Mesendoderm (in vitro differentiated cells): ENCODE results near the gene JPH3.
A peak's percentile ranks its signal among the peaks of the same experiment; 100 is the strongest.

Source experiments
- DNase-seq: peaks from one replicate; pipeline ENCODE4 v3.0.0; 2013
- H2AK5ac ChIP-seq: 2 replicates; pipeline ENCODE4 v1.6.1; 2013; ENCODE audit warnings: low read length, inconsistent platforms
- H2BK120ac ChIP-seq: 2 replicates; pipeline ENCODE4 v1.6.1; 2013; ENCODE audit warnings: low read depth, mild to moderate bottlenecking, low read length, moderate library complexity, mixed read lengths
- H2BK15ac ChIP-seq: replicated peaks from 2 replicates; pipeline ENCODE4 v1.6.1; 2013; ENCODE audit warnings: low read depth, mild to moderate bottlenecking, moderate library complexity
- H2BK5ac ChIP-seq: 2 replicates; pipeline ENCODE4 v1.6.1; 2013; ENCODE audit warnings: low read length, inconsistent platforms
- H3K18ac ChIP-seq: 2 replicates; pipeline ENCODE4 v1.6.1; 2013; ENCODE audit warnings: mild to moderate bottlenecking, low read length, mixed read lengths
- H3K23ac ChIP-seq: one replicate; pipeline ENCODE4 v1.6.1; 2013; ENCODE audit warnings: low read length
- H3K27ac ChIP-seq: 2 replicates; pipeline ENCODE4 v1.5.1; 2013; ENCODE audit warnings: low read depth, mild to moderate bottlenecking, inconsistent platforms, low read length, moderate library complexity
- H3K27me3 ChIP-seq: 2 replicates; pipeline ENCODE4 v1.6.1; 2013; ENCODE audit warnings: low read length, control low read depth, mild to moderate bottlenecking, inconsistent platforms; ENCODE audit not compliant: insufficient read depth, poor library complexity
- H3K36me3 ChIP-seq: 2 replicates; pipeline ENCODE4 v1.6.1; 2013; ENCODE audit warnings: low read length, inconsistent platforms; ENCODE audit not compliant: control insufficient read depth, insufficient read depth
- H3K4ac ChIP-seq: one replicate; pipeline ENCODE4 v1.6.1; 2013; ENCODE audit warnings: low read depth, mild to moderate bottlenecking, low read length, moderate library complexity
- H3K4me1 ChIP-seq: 2 replicates; pipeline ENCODE4 v1.6.1; 2013; ENCODE audit warnings: low read depth, low read length, inconsistent platforms; ENCODE audit not compliant: control insufficient read depth
- H3K4me2 ChIP-seq: 2 replicates; pipeline ENCODE4 v1.6.1; 2013; ENCODE audit warnings: low read length
- H3K4me3 ChIP-seq: 2 replicates; pipeline ENCODE4 v1.5.1; 2013; ENCODE audit warnings: mild to moderate bottlenecking, low read length
- H3K56ac ChIP-seq: one replicate; pipeline ENCODE4 v1.6.1; 2013; ENCODE audit warnings: low read length
- H3K79me1 ChIP-seq: 2 replicates; pipeline ENCODE4 v1.6.1; 2013; ENCODE audit warnings: low read length, inconsistent platforms
- H3K79me2 ChIP-seq: 2 replicates; pipeline ENCODE4 v1.6.1; 2013; ENCODE audit warnings: mild to moderate bottlenecking, low read length; ENCODE audit not compliant: control insufficient read depth, insufficient read depth
- H3K9ac ChIP-seq: 2 replicates; pipeline ENCODE4 v1.6.1; 2013; ENCODE audit warnings: low read length, inconsistent platforms
- H4K5ac ChIP-seq: one replicate; pipeline ENCODE4 v1.6.1; 2013; ENCODE audit warnings: low read length
- H4K8ac ChIP-seq: one replicate; pipeline ENCODE4 v1.6.1; 2013; ENCODE audit warnings: low read depth, mild to moderate bottlenecking, control low read depth, low read length, moderate library complexity
- WGBS: extraction: QIAGEN DNeasy Blood & Tissue Kit; methylation state at CpG from one replicate; pipeline ENCODE4 v1.1.7; 2013; ENCODE audit warnings: low lambda C conversion rate, missing lambda C conversion rate; ENCODE audit not compliant: insufficient coverage; ENCODE audit errors: extremely low coverage; 5-methylcytosine and 5-hydroxymethylcytosine counted together

The JPH3 gene

DNA sequence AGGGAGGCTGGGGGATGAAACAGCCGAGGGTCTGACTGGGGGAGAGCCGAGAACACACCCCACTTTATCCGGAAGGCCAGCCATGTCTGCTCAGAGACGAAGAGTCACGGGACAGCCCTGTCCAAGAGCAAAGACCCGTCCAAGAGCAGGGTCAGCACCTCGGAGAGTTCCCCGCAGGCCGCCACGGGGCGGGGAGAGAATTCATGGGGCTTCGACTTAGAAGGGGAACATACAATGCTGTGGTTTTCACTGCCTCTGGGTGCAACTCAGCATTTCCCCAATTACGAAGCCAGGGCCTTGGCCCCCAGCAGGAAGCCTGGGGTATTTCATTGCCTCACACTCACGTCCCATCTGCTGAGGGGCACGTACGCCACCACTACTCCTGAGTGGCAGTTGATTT, 59.3 kb downstream of the JPH3 start:
- no peaks in the 10 kb centered on the region for H3K27me3 ChIP-seq
- no CpG with 5 or more reads among the region's 16 CpGs for WGBS

GRCh38 chr16:87662254-87663204, 60.2 kb downstream of the JPH3 start:
- H4K5ac ChIP-seq = no peak overlapping the region
- H3K9ac ChIP-seq = no peak overlapping the region
- DNase-seq = no peak
- no peaks in the 10 kb centered on the region for H3K79me2 ChIP-seq
- no CpG with 5 or more reads among the region's 25 CpGs for WGBS
- H3K4me2 ChIP-seq = no peak overlapping the region
- no peak overlapping the region for H3K4me3 ChIP-seq
- no peaks in the 10 kb centered on the region for H3K36me3 ChIP-seq
- no peak overlapping the region for H3K23ac ChIP-seq
- H3K56ac ChIP-seq = no peak overlapping the region
- no peak overlapping the region for H2BK15ac ChIP-seq
- H2BK120ac ChIP-seq = no peak overlapping the region
- no peaks in the 10 kb centered on the region for H3K27me3 ChIP-seq
- H4K8ac ChIP-seq = no peak overlapping the region
- H3K4me1 ChIP-seq = no peaks in the 10 kb centered on the region
- no peak overlapping the region for H2AK5ac ChIP-seq
- no peak overlapping the region for H2BK5ac ChIP-seq
- no peaks in the 10 kb centered on the region for H3K79me1 ChIP-seq
- H3K27ac ChIP-seq = no peak overlapping the region
- H3K18ac ChIP-seq = no peak overlapping the region
- H3K4ac ChIP-seq = no peak overlapping the region

More for the DNA sequence above, 59.3 kb downstream of the JPH3 start:
- H3K36me3 ChIP-seq = no peaks in the 10 kb centered on the region
- peak; percentile 76 for DNase-seq
- no peak overlapping the region for H3K23ac ChIP-seq
- no peak overlapping the region for H2AK5ac ChIP-seq
- H3K56ac ChIP-seq = no peak overlapping the region
- H3K4me2 ChIP-seq = no peak overlapping the region
- H3K4ac ChIP-seq = no peak overlapping the region
- no peak overlapping the region for H2BK5ac ChIP-seq
- H2BK120ac ChIP-seq = no peak overlapping the region
- no peak overlapping the region for H3K27ac ChIP-seq
- no peak overlapping the region for H3K9ac ChIP-seq
- no peaks in the 10 kb centered on the region for H3K79me1 ChIP-seq
- H4K5ac ChIP-seq = no peak overlapping the region
- H2BK15ac ChIP-seq = no peak overlapping the region
- H3K79me2 ChIP-seq = no peaks in the 10 kb centered on the region
- no peak overlapping the region for H4K8ac ChIP-seq
- no peak overlapping the region for H3K4me3 ChIP-seq
- no peaks in the 10 kb centered on the region for H3K4me1 ChIP-seq
- no peak overlapping the region for H3K18ac ChIP-seq

DNA sequence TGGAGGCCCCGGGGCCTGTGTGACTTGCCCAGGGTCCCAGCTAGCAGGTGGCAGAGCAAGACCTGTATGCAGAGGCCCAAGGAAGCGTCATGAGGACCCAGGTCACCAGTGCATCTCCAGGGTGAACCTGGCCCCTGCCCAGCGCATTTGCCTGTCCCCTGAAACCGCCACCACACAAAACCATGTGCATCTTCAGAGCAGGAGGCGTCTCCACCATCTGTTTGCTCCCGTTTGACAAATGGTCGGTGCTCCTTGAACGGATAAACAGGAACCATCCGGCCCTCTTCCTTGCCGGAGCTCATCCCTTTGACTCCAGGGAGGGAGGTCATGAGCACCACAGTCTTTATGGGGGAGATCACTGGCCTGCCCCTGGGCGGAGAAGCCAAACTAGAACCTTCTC, 62.5 kb downstream of the JPH3 start:
- no CpG with 5 or more reads among the region's 11 CpGs for WGBS
- Histone ChIP-seq H3K79me2 (no peaks in the 10 kb centered on the region), H3K79me1 (no peaks in the 10 kb centered on the region), H3K4me2 (no peak overlapping the region), H3K4me1 (no peaks in the 10 kb centered on the region), H3K23ac (no peak overlapping the region), H3K36me3 (no peaks in the 10 kb centered on the region), H2AK5ac (no peak overlapping the region), H2BK120ac (no peak overlapping the region), H3K4ac (no peak overlapping the region), H4K5ac (no peak overlapping the region), H3K4me3 (no peak overlapping the region), H3K18ac (no peak overlapping the region), H3K56ac (no peak overlapping the region), H4K8ac (no peak overlapping the region), H3K27ac (no peak overlapping the region), H2BK15ac (no peak overlapping the region), H3K9ac (no peak overlapping the region), H2BK5ac (no peak overlapping the region), H3K27me3 (no peaks in the 10 kb centered on the region)
- no peak for DNase-seq

- Histone ChIP-seq H4K8ac (no peak overlapping the region), H3K18ac (no peak overlapping the region), H3K4ac (no peak overlapping the region), H4K5ac (no peak overlapping the region), H3K4me2 (no peak overlapping the region), H3K79me2 (no peaks in the 10 kb centered on the region), H3K56ac (no peak overlapping the region), H2BK120ac (no peak overlapping the region), H3K36me3 (no peaks in the 10 kb centered on the region), H3K4me1 (no peaks in the 10 kb centered on the region), H3K27ac (no peak overlapping the region), H3K23ac (no peak overlapping the region), H3K79me1 (no peaks in the 10 kb centered on the region), H2BK15ac (no peak overlapping the region), H2AK5ac (no peak overlapping the region), H2BK5ac (no peak overlapping the region), H3K4me3 (no peak overlapping the region), H3K9ac (no peak overlapping the region), H3K27me3 (no peaks in the 10 kb centered on the region)
- WGBS = no CpG with 5 or more reads among the region's 15 CpGs
- DNase-seq = no peak
These were observed 62.9 kb downstream of the JPH3 start for GRCh38 chr16:87665193-87665592.

- DNase-seq = no peak
- no peaks in the 10 kb centered on the region for H3K79me1 ChIP-seq
- H3K18ac ChIP-seq = no peak overlapping the region
- WGBS = no CpG with 5 or more reads among the region's 16 CpGs
- H3K4me2 ChIP-seq = no peak overlapping the region
- no peaks in the 10 kb centered on the region for H3K79me2 ChIP-seq
- no peak overlapping the region for H3K23ac ChIP-seq
- no peak overlapping the region for H2BK15ac ChIP-seq
- no peak overlapping the region for H4K5ac ChIP-seq
- no peak overlapping the region for H3K27ac ChIP-seq
- no peak overlapping the region for H3K9ac ChIP-seq
- no peak overlapping the region for H4K8ac ChIP-seq
- H3K56ac ChIP-seq = no peak overlapping the region
- H2BK5ac ChIP-seq = no peak overlapping the region
- no peak overlapping the region for H2AK5ac ChIP-seq
- no peaks in the 10 kb centered on the region for H3K36me3 ChIP-seq
- no peak overlapping the region for H2BK120ac ChIP-seq
- H3K4me1 ChIP-seq = no peaks in the 10 kb centered on the region
- H3K27me3 ChIP-seq = no peaks in the 10 kb centered on the region
- H3K4me3 ChIP-seq = no peak overlapping the region
- no peak overlapping the region for H3K4ac ChIP-seq
These were observed 64.6 kb downstream of the JPH3 start for GRCh38 chr16:87666919-87667318.
